CD4-positive, CD25-positive, alpha-beta regulatory T cell (primary cell): ENCODE results near the gene CFAP57. TPM values are rescaled to one million over a fixed set of nuclear protein-coding genes. Genes with fewer than 3 reads are reported as not detected.

Experiments used
- ATAC-seq, 2 donors: fragments of 150-1000 bp; cut with Tn5 transposase; one replicate each; pipeline ENCODE4 v1.10.0; 2021; ENCODE audit warnings: low read depth in 2 of 2, moderate number of reproducible peaks in 2 of 2, moderate library complexity in 1 of 2
- DNase-seq, 3 donors: peaks; one replicate each; pipeline versions ENCODE4 v3.0.0 to v3.0.0-alpha.2; 2012 to 2022; ENCODE audit warnings: mixed read lengths in 1 of 3
- H3K27ac ChIP-seq: one replicate; pipeline ENCODE4 v1.7.0; 2013; ENCODE audit warnings: mild to moderate bottlenecking, low read length; ENCODE audit not compliant: insufficient read depth, poor library complexity, severe bottlenecking
- H3K27me3 ChIP-seq: one replicate; pipeline ENCODE4 v1.7.0; 2013; ENCODE audit warnings: low read length; ENCODE audit not compliant: control insufficient read depth, insufficient read depth
- H3K36me3 ChIP-seq: one replicate; pipeline ENCODE4 v1.7.0; 2013; ENCODE audit warnings: mild to moderate bottlenecking, low read length, moderate library complexity; ENCODE audit not compliant: control insufficient read depth, insufficient read depth
- H3K4me1 ChIP-seq: 2 replicates; pipeline ENCODE4 v1.7.0; 2013; ENCODE audit warnings: mild to moderate bottlenecking, low read length; ENCODE audit not compliant: insufficient read depth, control insufficient read depth, poor library complexity, severe bottlenecking
- H3K4me3 ChIP-seq: one replicate; pipeline ENCODE4 v1.7.0; 2013; ENCODE audit warnings: low read depth, mild to moderate bottlenecking, low read length, moderate library complexity
- H3K9me3 ChIP-seq, 2 experiments: 1 replicate in 1 of 2; 2 replicates in 1 of 2; pipeline ENCODE4 v1.7.0; 2013; ENCODE audit warnings: low read length in 2 of 2, mild to moderate bottlenecking in 1 of 2, moderate library complexity in 1 of 2; ENCODE audit not compliant: control insufficient read depth in 2 of 2
- H3K27ac Mint-ChIP-seq, 3 donors: one replicate each; pipeline ENCODE4 v1.8.0; 2020 to 2022; ENCODE audit warnings: mild to moderate bottlenecking in 3 of 3, mixed read lengths in 3 of 3, moderate library complexity in 2 of 3
- H3K27me3 Mint-ChIP-seq: one replicate; pipeline ENCODE4 v1.8.0; 2022; ENCODE audit warnings: mild to moderate bottlenecking, mixed read lengths
- H3K36me3 Mint-ChIP-seq: one replicate; pipeline ENCODE4 v1.8.0; 2020; ENCODE audit warnings: mixed read lengths
- H3K4me1 Mint-ChIP-seq, 4 donors: one replicate each; pipeline ENCODE4 v1.8.0; 2020 to 2022; ENCODE audit warnings: mixed read lengths in 4 of 4, mild to moderate bottlenecking in 1 of 4
- H3K4me3 Mint-ChIP-seq, 4 donors: one replicate each; pipeline ENCODE4 v1.8.0; 2020 to 2022; ENCODE audit warnings: mild to moderate bottlenecking in 4 of 4, mixed read lengths in 4 of 4, moderate library complexity in 3 of 4
- H3K9me3 Mint-ChIP-seq, 7 donors: one replicate each; pipeline ENCODE4 v1.8.0; 2020 to 2022; ENCODE audit warnings: mixed read lengths in 7 of 7, mild to moderate bottlenecking in 3 of 7, moderate library complexity in 2 of 7
- polyA plus RNA-seq, 4 donors: library from polyadenylated mRNA; unstranded; fragments of 300-500 nt; fragmentation: Illumina TruSeq; gene quantifications; one replicate each; pipeline ENCODE4 v1.2.3, GENCODE V29; 2021
- total RNA-seq: library from RNA; stranded (reverse); gene quantifications from one replicate; pipeline ENCODE4 v1.2.3, GENCODE V29; 2022

Gene CFAP57
- total and polyA plus RNA-seq, 5 donors from 2014 or later, result 0.13 TPM; not detected in 4

GRCh38 chr1:43298055-43298454 is 125.9 kb downstream of the CFAP57 start:
- Histone ChIP-seq H3K4me3 (no peak overlapping the region), H3K36me3 (no peaks in the 10 kb centered on the region), H3K9me3 (no peaks in the 10 kb centered on the region), H3K27me3 (no peaks in the 10 kb centered on the region), H3K4me1 (peaks cover 12% of the 10 kb centered on the region), H3K27ac (no peak overlapping the region)
- Mint-ChIP-seq H3K4me1 (peaks cover 4 to 20% (median 8%) of the 10 kb centered on the region in 4 donors), H3K27me3 (peaks cover 4% of the 10 kb centered on the region), H3K9me3 (peaks cover 0 to 2% (median 0%) of the 10 kb centered on the region in 7 donors), H3K4me3 (no peak overlapping the region), H3K36me3 (no peaks in the 10 kb centered on the region), H3K27ac (no peak overlapping the region)
- DNase-seq (no peak), ATAC-seq (no peak)

- no peak for ATAC-seq
- H3K27ac Mint-ChIP-seq, result peak overlapping the region in 1 of 3 donors; percentile 10
Measured at GRCh38 chr1:43299101-43299500, 127.0 kb downstream of the CFAP57 start.

GRCh38 chr1:43300378-43301094 is 128.4 kb downstream of the CFAP57 start, which contains the start of gene TIE1:
Gene TIE1, plus strand, starts transcription at chr1:43300982. Its CDS starts 90 bp downstream, at chr1:43301072.
- no peak within 1 kb of the TSS for H3K4me3 ChIP-seq
- no peaks in the 10 kb centered on the region for H3K9me3 ChIP-seq
- H3K4me1 ChIP-seq, result peaks cover 8% of the 10 kb centered on the region
- H3K27ac ChIP-seq, result no peak within 1 kb of the TSS
- H3K4me1 Mint-ChIP-seq, result peaks cover 4 to 10% (median 8%) of the 10 kb centered on the region in 4 donors
- H3K36me3 ChIP-seq, result no peaks in the 10 kb centered on the region
- no peaks in the 10 kb centered on the region for H3K27me3 ChIP-seq
- DNase-seq, result no peak
- no peaks in the 10 kb centered on the region for H3K36me3 Mint-ChIP-seq
- H3K27me3 Mint-ChIP-seq, result peaks cover 8% of the 10 kb centered on the region
- ATAC-seq, result no peak
- H3K27ac Mint-ChIP-seq, result no peak within 1 kb of the TSS
- peaks cover 0 to 2% (median 0%) of the 10 kb centered on the region in 7 donors for H3K9me3 Mint-ChIP-seq
- H3K4me3 Mint-ChIP-seq, result no peak within 1 kb of the TSS

More at GRCh38 chr1:43299101-43299500, 127.0 kb downstream of the CFAP57 start:
- peaks cover 5% of the 10 kb centered on the region for H3K27me3 Mint-ChIP-seq
- Histone ChIP-seq H3K9me3 (no peaks in the 10 kb centered on the region), H3K4me3 (no peak overlapping the region), H3K4me1 (peaks cover 12% of the 10 kb centered on the region), H3K27ac (no peak overlapping the region), H3K27me3 (no peaks in the 10 kb centered on the region), H3K36me3 (no peaks in the 10 kb centered on the region)
- no peaks in the 10 kb centered on the region for H3K36me3 Mint-ChIP-seq
- H3K4me1 Mint-ChIP-seq, result peaks cover 4 to 20% (median 8%) of the 10 kb centered on the region in 4 donors
- H3K4me3 Mint-ChIP-seq, result no peak overlapping the region
- peaks cover 0 to 2% (median 0%) of the 10 kb centered on the region in 7 donors for H3K9me3 Mint-ChIP-seq
- no peak for DNase-seq

DNA sequence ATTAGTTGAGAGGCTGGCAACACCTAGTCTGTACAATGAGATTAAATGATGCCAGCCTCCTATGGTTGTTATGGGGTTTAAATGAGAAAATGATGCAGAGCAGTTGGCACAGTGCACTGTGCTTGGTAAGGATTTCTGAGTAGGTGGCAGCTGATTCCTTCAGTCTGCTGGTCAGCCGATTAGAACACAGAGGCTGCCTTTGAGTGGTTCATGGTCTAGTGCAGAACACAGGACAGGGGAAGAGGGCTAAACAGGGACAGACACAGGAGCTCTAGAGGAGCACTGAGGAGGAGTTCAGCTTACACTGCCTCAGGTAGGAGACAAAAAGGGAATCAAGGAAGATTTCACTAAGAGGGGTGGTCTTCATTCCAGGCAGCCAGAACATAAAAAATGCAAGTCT is 130.1 kb downstream of the CFAP57 start:
- Histone ChIP-seq H3K9me3 (no peaks in the 10 kb centered on the region), H3K4me1 (no peaks in the 10 kb centered on the region), H3K27me3 (no peaks in the 10 kb centered on the region), H3K27ac (no peak overlapping the region), H3K36me3 (no peaks in the 10 kb centered on the region), H3K4me3 (no peak overlapping the region)
- H3K36me3 Mint-ChIP-seq, result no peaks in the 10 kb centered on the region
- peaks cover 0 to 4% (median 0%) of the 10 kb centered on the region in 7 donors for H3K9me3 Mint-ChIP-seq
- H3K4me3 Mint-ChIP-seq, result no peak overlapping the region
- DNase-seq (no peak), ATAC-seq (no peak)
- peaks cover 8% of the 10 kb centered on the region for H3K27me3 Mint-ChIP-seq
- H3K27ac Mint-ChIP-seq, result no peak overlapping the region
- peaks cover 0 to 4% (median 0%) of the 10 kb centered on the region in 4 donors for H3K4me1 Mint-ChIP-seq

GRCh38 chr1:43302721-43303470 is 130.8 kb downstream of the CFAP57 start:
- Histone ChIP-seq H3K27me3 (no peaks in the 10 kb centered on the region), H3K27ac (no peak overlapping the region), H3K4me1 (no peaks in the 10 kb centered on the region), H3K4me3 (no peak overlapping the region), H3K36me3 (no peaks in the 10 kb centered on the region), H3K9me3 (no peaks in the 10 kb centered on the region)
- peaks cover 0 to 4% (median 0%) of the 10 kb centered on the region in 7 donors for H3K9me3 Mint-ChIP-seq
- H3K27me3 Mint-ChIP-seq, result peaks cover 8% of the 10 kb centered on the region
- H3K4me3 Mint-ChIP-seq, result no peak overlapping the region
- no peaks in the 10 kb centered on the region for H3K36me3 Mint-ChIP-seq
- DNase-seq (no peak), ATAC-seq (no peak)
- peaks cover 0 to 4% (median 0%) of the 10 kb centered on the region in 4 donors for H3K4me1 Mint-ChIP-seq
- peak overlapping the region in 1 of 3 donors; percentile 76 for H3K27ac Mint-ChIP-seq

- peaks cover 0 to 4% (median 0%) of the 10 kb centered on the region in 4 donors for H3K4me1 Mint-ChIP-seq
- no peak overlapping the region for H3K4me3 Mint-ChIP-seq
- Histone ChIP-seq H3K9me3 (no peaks in the 10 kb centered on the region), H3K4me1 (no peaks in the 10 kb centered on the region), H3K27me3 (no peaks in the 10 kb centered on the region), H3K27ac (no peak overlapping the region), H3K36me3 (no peaks in the 10 kb centered on the region), H3K4me3 (no peak overlapping the region)
- peak overlapping the region in 1 of 3 donors; percentile 62 for H3K27ac Mint-ChIP-seq
- H3K9me3 Mint-ChIP-seq, result peaks cover 0 to 4% (median 0%) of the 10 kb centered on the region in 7 donors
- no peak for DNase-seq
- no peak for ATAC-seq
- no peaks in the 10 kb centered on the region for H3K36me3 Mint-ChIP-seq
- H3K27me3 Mint-ChIP-seq, result peaks cover 8% of the 10 kb centered on the region
Measured at GRCh38 chr1:43303471-43304313, 131.6 kb downstream of the CFAP57 start.
